LNCAP (cell line): ENCODE measurements around the gene PRM1.

Source experiments
- TF ChIP-seq, protein P1 (sequence below): fragments of 450-650 bp; IDR thresholded peaks from 2 replicates; pipeline ENCODE4 v1.5.1; 2017; ENCODE audit warnings: mild to moderate bottlenecking

PRM1 gene

GRCh38 chr16:11257131-11257938 is 23.8 kb downstream of the PRM1 start:
- TF ChIP-seq, protein P1, sequence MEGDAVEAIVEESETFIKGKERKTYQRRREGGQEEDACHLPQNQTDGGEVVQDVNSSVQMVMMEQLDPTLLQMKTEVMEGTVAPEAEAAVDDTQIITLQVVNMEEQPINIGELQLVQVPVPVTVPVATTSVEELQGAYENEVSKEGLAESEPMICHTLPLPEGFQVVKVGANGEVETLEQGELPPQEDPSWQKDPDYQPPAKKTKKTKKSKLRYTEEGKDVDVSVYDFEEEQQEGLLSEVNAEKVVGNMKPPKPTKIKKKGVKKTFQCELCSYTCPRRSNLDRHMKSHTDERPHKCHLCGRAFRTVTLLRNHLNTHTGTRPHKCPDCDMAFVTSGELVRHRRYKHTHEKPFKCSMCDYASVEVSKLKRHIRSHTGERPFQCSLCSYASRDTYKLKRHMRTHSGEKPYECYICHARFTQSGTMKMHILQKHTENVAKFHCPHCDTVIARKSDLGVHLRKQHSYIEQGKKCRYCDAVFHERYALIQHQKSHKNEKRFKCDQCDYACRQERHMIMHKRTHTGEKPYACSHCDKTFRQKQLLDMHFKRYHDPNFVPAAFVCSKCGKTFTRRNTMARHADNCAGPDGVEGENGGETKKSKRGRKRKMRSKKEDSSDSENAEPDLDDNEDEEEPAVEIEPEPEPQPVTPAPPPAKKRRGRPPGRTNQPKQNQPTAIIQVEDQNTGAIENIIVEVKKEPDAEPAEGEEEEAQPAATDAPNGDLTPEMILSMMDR: peak; percentile 73

DNA sequence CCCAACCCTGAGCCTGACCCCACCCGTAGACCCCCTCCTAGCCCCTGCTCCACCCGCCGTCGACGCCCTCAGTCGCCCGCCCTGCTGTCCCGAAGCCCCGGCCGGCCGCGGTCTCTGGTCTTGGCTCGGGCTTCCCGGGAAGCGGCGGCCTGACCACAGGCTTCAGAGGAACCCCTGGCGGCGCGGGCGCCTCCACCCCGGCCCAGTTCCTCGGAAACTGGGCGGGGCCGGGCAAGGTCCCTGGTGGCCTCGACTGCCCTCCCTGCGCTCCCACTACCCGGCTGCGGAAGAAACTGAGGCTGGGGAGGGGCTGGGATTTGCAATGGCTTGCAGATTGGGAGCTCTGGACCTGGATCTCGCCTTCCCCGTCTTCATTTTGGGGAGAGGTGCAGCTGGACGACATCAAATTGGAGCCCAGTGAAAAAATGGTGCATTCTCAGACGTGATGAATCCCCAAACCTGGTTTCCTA is 24.4 kb downstream of the PRM1 start:
- TF ChIP-seq, protein P1: no peak

GRCh38 chr16:11255737-11256660 is 25.1 kb downstream of the PRM1 start, which contains the start of gene SOCS1:
TSS of gene SOCS1 (minus strand) at chr16:11256204. CDS start at chr16:11255478, 726 bp downstream.
- TF ChIP-seq, protein P1: peak; percentile 92

- TF ChIP-seq, protein P1: no peak
Observed at GRCh38 chr16:11254913-11255736, 26.0 kb downstream of the PRM1 start.

DNA sequence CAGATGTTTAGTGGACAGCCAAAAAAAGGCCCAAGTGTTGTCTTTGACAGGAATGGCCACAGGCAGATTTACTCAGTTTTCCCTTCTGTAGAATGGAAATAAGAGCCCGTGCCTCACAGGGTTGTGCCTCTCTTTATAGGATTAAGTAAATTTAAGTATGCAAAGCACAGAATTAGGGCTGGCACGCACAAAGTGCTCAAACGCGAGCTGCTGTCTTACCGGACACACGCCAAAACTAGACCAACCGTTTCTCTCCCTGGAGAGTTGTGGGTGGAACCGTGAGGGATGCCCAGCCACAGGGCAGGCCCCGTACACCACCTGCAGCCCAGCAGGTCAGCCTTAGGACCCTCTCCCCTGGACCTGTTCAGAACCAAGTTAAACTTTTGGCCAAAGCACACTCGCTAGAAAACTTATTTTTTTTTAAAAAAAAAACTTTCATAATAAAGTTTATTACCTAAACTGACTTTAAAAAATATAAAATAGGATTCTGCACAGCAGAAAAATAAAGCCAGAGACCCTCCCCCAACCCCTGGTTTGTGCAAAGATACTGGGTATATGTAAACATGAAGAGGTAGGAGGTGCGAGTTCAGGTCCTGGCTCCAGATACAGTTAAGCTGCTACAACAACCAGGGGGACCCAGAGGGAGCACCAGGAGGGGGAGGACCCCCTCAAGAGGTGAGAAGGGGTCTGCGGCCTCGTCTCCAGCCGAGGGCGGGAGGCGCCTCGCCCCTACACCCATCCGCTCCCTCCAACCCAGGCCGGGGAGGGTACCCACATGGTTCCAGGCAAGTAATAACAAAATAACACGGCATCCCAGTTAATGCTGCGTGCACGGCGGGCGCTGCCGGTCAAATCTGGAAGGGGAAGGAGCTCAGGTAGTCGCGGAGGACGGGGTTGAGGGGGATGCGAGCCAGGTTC is 26.9 kb downstream of the PRM1 start:
- TF ChIP-seq, protein P1: no peak

DNA sequence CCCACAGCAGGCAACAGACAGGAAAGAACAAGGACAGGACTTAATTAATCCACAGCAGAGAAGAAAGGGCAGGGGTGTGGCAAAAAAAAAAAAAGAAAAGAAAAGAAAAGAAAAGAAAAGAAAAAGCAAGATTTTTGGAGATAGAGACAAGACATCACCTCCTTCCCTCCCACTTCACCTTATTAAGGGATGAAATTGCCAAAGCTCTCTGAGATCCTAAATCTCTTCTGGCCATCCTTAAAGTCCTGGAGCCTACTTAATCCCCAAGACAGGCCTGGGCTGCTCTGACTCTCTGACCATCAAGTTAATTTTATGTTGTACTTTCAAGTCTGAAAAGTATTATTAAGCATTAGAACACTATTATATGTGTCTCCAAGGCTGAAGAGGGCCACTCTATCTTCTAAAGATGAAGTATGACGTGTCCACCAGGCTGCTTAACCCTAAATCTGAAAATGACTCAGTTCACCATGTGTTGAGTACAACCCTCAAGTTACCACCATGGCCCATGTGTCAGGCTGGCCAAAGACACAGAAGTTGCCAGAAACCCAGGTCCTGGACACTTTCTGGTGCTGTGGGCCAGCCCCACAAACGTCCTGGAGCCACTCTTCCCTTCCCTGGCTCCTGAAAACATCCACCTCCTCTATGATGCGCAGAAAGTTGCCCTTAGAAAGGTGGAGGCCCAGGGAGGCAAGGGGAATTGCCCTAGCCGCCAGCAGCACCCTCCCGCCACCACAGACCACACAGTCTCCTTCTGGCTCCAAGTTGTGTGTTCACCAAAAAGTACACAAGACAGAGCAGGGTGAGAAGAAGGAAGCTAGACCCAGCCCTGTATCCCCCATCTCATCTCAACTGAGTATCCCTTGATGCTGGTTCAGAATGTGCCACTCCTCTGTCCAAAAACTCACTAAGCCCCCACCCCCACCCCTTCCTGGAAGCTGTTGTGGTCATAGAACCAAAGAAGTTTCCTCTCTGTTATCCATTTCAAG is 27.8 kb downstream of the PRM1 start:
- TF ChIP-seq, protein P1: no peak
